Measurements from ENCODE around the gene MPPED2.

MPPED2 gene, protein sequence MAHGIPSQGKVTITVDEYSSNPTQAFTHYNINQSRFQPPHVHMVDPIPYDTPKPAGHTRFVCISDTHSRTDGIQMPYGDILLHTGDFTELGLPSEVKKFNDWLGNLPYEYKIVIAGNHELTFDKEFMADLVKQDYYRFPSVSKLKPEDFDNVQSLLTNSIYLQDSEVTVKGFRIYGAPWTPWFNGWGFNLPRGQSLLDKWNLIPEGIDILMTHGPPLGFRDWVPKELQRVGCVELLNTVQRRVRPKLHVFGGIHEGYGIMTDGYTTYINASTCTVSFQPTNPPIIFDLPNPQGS

GRCh38 chr11:30586251-30587144, at the start of gene MPPED2:
TSS of gene MPPED2 (minus strand) at chr11:30586353. CDS start at chr11:30580373, 5,980 bp downstream.
- DNase-seq, result peak; percentile 29

DNA sequence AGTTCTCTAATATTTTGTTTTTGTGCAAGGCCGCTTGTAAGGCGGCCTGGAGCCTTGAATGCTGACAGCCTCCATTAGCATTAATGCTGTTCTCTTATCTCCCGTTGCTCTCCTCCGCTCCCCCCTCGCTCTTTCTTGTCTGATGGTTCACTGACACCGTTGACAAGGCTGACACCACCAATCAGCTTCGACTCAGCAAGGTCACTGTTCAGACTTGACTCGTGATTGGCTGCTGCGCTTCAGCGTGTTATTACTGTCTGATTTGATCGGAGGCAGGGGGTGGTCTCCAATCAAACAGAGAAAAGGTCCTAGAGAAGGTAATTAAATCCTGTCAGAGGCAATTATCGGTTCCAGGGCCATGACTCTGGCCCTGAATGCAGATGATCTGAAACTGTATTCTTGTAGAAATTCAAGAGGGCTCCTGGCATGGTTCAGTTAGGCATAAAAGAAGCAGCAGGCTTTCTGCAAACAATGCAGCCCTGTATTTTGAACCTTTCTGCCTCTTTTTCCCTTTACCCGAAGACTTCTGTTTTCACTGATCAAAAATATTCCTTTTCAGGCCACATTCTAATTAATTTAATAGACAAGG, 49.3 kb upstream of the MPPED2 start:
- no peak for DNase-seq

DNA sequence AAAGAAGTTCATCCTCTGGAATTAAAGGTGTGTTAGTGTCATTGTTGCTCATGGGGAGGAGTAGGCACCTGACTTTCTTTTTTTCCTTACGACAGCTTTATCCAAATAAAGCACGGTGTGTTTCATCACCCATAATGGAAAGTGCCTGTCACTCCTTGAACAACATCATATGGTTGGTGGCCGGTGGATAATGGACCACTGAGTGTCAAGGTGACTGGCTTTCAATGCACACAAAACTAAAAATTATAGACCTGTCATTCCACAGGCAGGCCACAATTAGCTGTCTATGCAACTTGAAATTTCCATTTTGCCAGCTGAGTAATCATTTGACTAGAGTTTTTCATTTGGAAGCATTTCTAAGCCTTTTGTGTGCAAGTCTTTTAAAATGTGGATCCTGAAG, 45.0 kb upstream of the MPPED2 start:
- no peak for DNase-seq

DNA sequence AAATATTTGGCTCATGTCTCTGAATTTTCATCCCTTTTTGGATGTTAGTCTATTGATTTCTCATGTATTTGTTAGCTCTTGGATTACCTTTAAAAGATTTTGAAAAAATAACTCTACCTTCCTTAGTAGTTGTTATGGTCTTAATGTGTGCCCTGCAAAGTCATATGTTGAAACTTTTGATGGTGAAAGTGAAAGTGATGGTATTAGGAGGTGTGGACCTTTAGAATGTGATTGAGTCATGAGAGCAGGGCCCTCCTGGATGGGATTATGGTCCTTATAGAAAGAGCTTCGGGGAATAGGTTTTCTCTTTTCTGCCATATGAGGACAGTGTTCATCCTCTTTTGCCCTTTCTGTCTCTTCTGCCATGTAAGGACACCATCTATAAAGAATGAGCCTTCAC, 33.6 kb upstream of the MPPED2 start:
- DNase-seq, result no peak

DNA sequence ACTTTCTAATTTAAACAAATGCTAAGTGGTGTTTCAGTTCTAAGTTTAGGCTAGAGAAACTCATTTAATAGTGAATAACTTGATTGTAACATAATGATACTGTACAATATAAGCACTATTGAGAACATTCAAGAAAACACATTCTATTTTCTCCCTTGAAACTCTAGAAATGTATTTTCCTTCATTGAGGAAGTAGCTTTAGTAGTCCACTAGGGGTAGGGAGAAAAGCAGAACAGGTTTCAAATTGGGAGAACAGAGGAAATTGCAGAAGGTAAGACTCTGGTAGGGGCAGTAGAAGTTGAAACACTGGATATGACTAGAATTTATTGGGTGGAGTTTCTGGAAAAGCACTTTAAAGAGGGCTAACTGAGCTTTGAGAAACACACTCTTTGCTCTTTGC, 31.6 kb upstream of the MPPED2 start:
- DNase-seq, result no peak

- no peak for DNase-seq
These were observed 24.5 kb upstream of the MPPED2 start for GRCh38 chr11:30610628-30611027.

- no peak for DNase-seq
These were observed 22.4 kb upstream of the MPPED2 start for GRCh38 chr11:30608534-30608933.

DNA sequence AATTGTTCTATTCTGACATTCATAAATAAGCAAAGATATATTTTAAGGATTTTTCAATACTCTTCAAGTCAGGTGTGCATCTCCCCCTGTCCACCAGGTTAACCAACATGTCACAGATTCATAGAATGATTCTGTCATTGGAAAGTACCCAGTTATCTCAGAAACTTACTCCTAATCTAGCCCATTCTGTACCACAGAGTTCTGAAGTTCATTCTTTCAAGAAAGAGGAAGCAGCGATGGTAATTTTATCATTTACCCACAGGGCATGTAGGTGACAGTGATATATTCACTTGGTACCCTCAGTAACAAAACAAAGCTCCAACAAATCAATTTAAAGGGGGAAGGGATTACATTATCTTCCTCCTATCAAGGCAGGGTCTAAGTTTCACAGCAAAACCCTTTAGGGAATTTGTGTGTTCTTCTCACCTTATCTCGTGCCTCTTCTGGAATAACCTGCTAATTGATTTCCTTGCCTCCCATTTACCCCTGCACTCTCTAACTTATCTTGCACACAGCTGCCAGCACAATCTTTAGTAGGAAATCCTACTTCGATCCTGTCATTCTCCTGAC, 19.0 kb upstream of the MPPED2 start:
- no peak for DNase-seq

DNA sequence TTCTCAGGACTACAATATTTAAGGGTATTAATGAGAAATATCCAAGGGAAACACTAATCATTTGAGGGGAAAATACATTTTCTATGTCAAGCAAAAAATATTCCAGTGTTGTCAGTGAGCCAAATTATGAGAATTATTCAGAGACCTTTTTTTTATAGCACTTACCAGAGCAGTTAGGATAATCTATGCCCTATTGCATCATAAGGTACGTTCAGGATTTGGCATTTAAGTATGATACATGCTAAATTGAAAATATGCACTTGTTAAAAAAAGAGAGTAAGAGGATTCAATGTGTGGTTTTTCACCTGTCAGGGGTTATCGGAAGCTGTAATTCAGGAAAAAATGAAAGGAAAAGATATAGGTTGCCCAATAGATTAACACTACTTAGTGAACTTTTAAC, 17.2 kb upstream of the MPPED2 start:
- DNase-seq, result no peak

GRCh38 chr11:30596832-30597231, 10.7 kb upstream of the MPPED2 start:
- DNase-seq, result no peak

GRCh38 chr11:30595934-30596333, 9.8 kb upstream of the MPPED2 start:
- DNase-seq, result no peak

DNA sequence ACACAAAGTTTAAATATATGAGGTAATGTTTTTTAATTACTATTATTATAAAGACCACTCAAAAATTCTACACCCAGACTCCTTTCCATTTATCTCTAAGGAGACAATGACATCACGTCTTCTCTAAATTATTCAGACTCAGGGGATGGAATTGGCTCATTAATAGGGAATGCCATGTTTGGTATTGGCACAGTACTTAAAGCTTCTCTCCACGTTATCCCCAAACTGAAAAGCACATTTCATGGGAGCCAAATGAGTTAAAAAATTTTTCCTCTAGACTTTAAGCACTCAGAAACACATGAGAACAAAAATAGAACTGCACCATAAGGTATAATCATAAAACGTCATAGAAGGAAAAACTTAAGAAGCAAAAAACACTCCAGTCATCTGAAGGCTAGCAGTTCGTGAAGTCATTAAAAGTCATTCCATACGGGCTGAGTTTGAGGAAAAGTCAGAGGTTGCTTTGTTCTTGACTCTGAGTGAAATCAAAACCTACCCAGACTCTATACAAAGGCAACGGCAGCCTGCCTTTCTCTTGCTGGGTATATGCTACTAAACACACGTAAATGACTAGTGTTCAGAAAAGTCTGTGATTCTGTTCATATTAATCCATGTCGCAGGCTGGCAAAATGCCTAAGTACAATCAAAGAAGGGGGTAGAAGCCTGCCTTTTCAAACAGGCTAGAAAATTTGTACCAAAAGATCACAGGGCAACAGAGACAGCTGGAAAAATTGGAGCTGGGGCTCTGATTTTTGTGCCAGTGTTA, 8.7 kb upstream of the MPPED2 start:
- DNase-seq, result no peak

- DNase-seq, result no peak
These were observed 1.2 kb upstream of the MPPED2 start for GRCh38 chr11:30587269-30587812.

DNA sequence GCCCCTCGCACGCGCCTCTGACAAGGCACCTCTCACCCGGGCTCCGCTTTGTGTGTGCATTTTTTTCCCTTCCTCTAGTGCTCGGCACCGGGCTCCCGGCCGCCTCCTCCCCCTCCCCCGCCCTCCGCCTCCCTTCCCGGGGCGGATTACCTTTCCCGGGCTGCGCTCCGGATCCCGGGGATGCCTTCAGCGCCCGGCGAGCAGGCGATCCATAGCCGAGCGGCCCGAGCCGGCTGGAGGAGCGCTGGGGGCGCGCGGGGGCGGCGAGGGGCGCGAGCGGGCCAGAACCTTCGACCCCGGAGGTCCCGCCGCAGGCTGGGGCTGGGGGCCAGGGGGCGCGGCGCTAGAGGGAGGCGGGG, 282 bp downstream of the MPPED2 start:
- no peak for DNase-seq

DNA sequence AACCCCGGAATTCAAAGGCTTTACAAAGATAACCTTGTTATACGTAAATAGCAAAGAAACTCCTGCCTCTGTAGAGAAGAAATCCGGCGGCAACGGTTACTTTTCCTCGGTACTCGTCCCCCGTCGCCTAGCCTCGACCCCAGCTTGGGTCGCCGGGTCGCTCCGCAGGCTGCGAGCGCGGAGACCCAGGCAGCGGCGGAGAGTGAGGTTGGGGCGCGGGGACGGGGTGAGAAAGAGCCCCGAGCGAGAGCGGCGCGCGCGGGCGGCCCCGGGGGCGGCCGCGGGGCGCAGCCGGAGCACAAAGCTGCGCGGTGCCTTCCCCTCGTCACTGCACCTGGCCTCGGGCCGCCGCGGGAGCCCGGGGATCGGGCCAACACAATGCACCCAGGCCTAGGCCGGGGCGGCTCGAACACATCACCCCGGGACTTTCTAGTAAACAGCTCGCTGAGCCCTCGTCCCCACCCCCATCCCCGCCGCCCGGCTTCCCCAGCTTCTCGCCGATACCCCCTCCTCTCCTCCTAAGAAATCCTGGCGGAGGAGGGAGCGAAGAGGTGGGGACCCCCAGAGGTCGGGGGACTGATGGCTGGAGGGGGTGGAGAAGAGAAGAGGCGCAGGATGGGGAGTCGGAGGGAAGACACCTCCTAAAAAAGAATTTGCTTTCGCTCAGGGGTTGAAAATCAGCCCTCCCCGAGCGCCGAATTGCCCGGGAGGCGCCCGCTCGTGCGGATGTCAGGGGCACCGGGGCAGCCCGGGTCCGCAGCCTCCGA, 845 bp downstream of the MPPED2 start:
- peak; percentile 27 for DNase-seq

DNA sequence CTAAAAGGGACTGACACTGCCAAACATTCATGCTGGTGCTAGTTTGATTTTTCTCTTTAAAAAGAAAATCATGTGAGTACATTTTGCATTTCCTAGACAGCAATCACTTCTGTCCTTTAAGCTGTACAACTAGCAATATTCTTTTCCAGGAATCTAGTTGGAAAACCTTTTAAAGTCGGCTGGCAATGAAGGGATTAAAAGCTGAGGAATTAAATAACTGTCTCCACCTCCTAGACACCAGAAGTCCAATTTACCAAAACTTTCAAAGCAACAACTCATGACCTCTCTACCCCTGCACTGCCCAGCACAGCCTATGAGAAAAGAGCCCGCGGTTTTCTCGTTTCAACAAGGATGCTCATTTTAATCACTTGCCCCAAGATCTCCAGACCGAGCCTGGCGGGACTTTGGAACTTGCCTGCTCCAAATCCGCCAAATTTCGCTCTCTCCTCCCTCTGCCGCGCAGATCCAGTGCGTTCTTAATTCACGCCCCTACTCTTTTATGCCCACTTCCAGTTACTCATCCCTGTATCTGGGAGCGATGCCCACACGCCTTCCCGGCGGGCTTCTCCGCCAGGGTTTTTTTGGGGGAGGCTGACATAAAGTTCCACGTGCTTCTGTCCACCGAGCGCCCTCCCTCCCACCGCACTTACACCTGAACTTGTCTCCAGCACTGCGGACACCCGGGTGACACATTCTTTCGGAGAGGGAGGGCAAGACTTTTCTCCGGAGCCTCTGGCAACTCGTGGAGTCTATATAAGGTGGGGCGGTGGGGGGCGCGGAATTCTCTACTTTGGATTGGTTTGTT, 2.5 kb downstream of the MPPED2 start:
- DNase-seq, result no peak

- DNase-seq, result no peak
These were observed 3.4 kb downstream of the MPPED2 start for GRCh38 chr11:30582726-30583125.

DNA sequence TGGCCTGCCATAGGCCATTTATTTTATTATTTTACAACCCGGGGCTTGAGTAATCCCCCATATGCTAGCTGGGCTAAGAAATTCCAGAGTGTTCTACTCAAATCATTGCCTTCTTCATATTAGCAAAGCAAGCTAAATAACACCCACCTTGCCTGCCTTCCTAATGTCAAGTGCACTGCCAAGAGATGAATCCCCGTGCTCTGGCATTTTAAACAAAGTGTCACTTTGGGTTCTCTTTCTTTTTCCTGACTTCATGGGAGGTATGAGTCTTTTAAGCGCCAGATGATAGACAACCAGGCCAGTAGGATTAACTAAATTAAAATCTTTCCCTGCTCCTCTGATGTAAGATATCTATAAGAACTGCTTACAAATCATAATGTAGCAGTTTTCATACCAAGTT, 4.5 kb downstream of the MPPED2 start:
- DNase-seq, result no peak

- no peak for DNase-seq
These were observed 5.6 kb downstream of the MPPED2 start for GRCh38 chr11:30580573-30580972.

GRCh38 chr11:30579415-30580175, 6.6 kb downstream of the MPPED2 start:
- no peak for DNase-seq

Data from activated CD4-positive, CD25-positive, alpha-beta regulatory T cell treated with anti-CD3 and anti-CD28 coated beads, Interleukin-2, amount 50 U/mL, for 72 hours (primary cell).